GM12878 (cell line): ENCODE measurements around the gene ARHGAP9. TPM values are rescaled to one million over a fixed set of nuclear protein-coding genes. Genes with fewer than 3 reads are reported as not detected.

Source experiments
- BRCA1 ChIP-seq: IDR thresholded peaks from 2 replicates; pipeline ENCODE4 v1.6.1; 2011; ENCODE audit warnings: low read depth, low read length, improper control_type of control experiment
- DPF2 ChIP-seq: fragments of 450-650 bp; IDR thresholded peaks from 2 replicates; pipeline ENCODE4 v1.6.1; 2017; ENCODE audit warnings: mild to moderate bottlenecking
- EED ChIP-seq: sonication (generic); IDR thresholded peaks from 2 replicates; pipeline ENCODE4 v1.6.1; 2016; ENCODE audit warnings: antibody characterized with exemption, low read depth
- EGR1 ChIP-seq, 2 experiments: IDR thresholded peaks; 1 replicate in 1 of 2; 2 replicates in 1 of 2; pipeline ENCODE4 v1.6.1; 2011 to 2012; ENCODE audit warnings: low read depth in 2 of 2, low read length in 2 of 2, borderline replicate concordance in 1 of 2, mild to moderate bottlenecking in 1 of 2, moderate library complexity in 1 of 2
- ETV6 ChIP-seq, 2 experiments: fragments of 450-650 bp in 1 of 2; IDR thresholded peaks in 1 of 2; conservative IDR thresholded peaks in 1 of 2; 2 replicates each; pipeline ENCODE4 v1.6.1; 2014; ENCODE audit warnings: antibody characterized with exemption in 1 of 2, borderline replicate concordance in 1 of 2, low read depth in 1 of 2, mild to moderate bottlenecking in 1 of 2, moderate library complexity in 1 of 2
- GATAD2B ChIP-seq: fragments of 450-650 bp; conservative IDR thresholded peaks from 2 replicates; pipeline ENCODE4 v1.6.1; 2017; ENCODE audit warnings: low read depth, mild to moderate bottlenecking, moderate library complexity
- MTA2 ChIP-seq: fragments of 450-650 bp; IDR thresholded peaks from 2 replicates; pipeline ENCODE4 v1.6.1; 2016; ENCODE audit warnings: low read depth, mild to moderate bottlenecking, moderate library complexity
- NFYB ChIP-seq: IDR thresholded peaks from 2 replicates; pipeline ENCODE4 v1.6.1; 2011; ENCODE audit warnings: low read depth, mild to moderate bottlenecking, low read length, improper control_type of control experiment, moderate library complexity; ENCODE audit not compliant: insufficient read depth
- PAX5 ChIP-seq: IDR thresholded peaks from 2 replicates; pipeline ENCODE4 v1.6.1; 2011; ENCODE audit warnings: low read depth, low read length, borderline replicate concordance
- POLR2A ChIP-seq: IDR thresholded peaks from 2 replicates; pipeline ENCODE4 v1.6.1; 2011; ENCODE audit warnings: low read depth, mild to moderate bottlenecking, low read length
- RAD51 ChIP-seq: fragments of 450-650 bp; IDR thresholded peaks from 2 replicates; pipeline ENCODE4 v1.6.1; 2016; ENCODE audit warnings: moderate library complexity, mild to moderate bottlenecking, inconsistent platforms
- RELA ChIP-seq: fragments of 450-650 bp; IDR thresholded peaks from 2 replicates; pipeline ENCODE4 v1.8.0; 2014; ENCODE audit warnings: borderline replicate concordance; ENCODE audit not compliant: partially characterized antibody
- SPI1 ChIP-seq: IDR thresholded peaks from 2 replicates; pipeline ENCODE4 v1.6.1; 2011; ENCODE audit warnings: low read depth, mild to moderate bottlenecking, low read length, moderate library complexity, borderline replicate concordance; ENCODE audit not compliant: insufficient read depth
- TCF12 ChIP-seq: IDR thresholded peaks from 2 replicates; pipeline ENCODE4 v1.6.1; 2011; ENCODE audit warnings: low read depth, mild to moderate bottlenecking, low read length
- ZNF207 ChIP-seq: fragments of 450-650 bp; IDR thresholded peaks from 2 replicates; pipeline ENCODE4 v1.6.1; 2014; ENCODE audit warnings: antibody characterized with exemption, mild to moderate bottlenecking, borderline replicate concordance
- ZNF24 ChIP-seq: fragments of 450-650 bp; IDR thresholded peaks from 2 replicates; pipeline ENCODE4 v1.6.1; 2017; ENCODE audit warnings: antibody characterized with exemption, mild to moderate bottlenecking
- polyA plus RNA-seq, 11 experiments: library from polyadenylated mRNA; depleted of rRNA in 4 of 11; unstranded in 6 of 11; stranded (reverse) in 5 of 11; fragments of >200 nt; fragmentation: Nextera tagmentation in 4 of 11; fragmentation: Illumina TruSeq in 1 of 11; extraction: Ambion mirVana in 4 of 11; extraction: Trizol in 1 of 11; gene quantifications; 1 replicate in 1 of 11; 2 replicates in 10 of 11; pipeline versions ENCODE4 v1.2.1 to v1.2.3, GENCODE V29; 2011 to 2016; ENCODE audit warnings: inconsistent platforms in 2 of 11, missing spikeins in 2 of 11, low read depth in 1 of 11
- total RNA-seq, 4 experiments: library from RNA; depleted of rRNA in 3 of 4; stranded (reverse); fragments of >200 nt in 3 of 4; fragmentation: Illumina TruSeq in 1 of 4; extraction: Trizol in 1 of 4; gene quantifications; 2 replicates each; pipeline versions ENCODE4 v1.2.1 to v1.2.3, GENCODE V29; 2013 to 2021
- TF ChIP-seq, protein P1 (sequence below): fragments of 450-650 bp; IDR thresholded peaks from 2 replicates; pipeline ENCODE4 v1.6.1; 2016; ENCODE audit warnings: mild to moderate bottlenecking, moderate library complexity, borderline replicate concordance

Gene ARHGAP9
- total and polyA plus RNA-seq, 10 of the 15 experiments (the other 5 are each of a cell fraction or from before 2014, with no cell fraction given): 19.5 to 102 (median 76.8) TPM

DNA sequence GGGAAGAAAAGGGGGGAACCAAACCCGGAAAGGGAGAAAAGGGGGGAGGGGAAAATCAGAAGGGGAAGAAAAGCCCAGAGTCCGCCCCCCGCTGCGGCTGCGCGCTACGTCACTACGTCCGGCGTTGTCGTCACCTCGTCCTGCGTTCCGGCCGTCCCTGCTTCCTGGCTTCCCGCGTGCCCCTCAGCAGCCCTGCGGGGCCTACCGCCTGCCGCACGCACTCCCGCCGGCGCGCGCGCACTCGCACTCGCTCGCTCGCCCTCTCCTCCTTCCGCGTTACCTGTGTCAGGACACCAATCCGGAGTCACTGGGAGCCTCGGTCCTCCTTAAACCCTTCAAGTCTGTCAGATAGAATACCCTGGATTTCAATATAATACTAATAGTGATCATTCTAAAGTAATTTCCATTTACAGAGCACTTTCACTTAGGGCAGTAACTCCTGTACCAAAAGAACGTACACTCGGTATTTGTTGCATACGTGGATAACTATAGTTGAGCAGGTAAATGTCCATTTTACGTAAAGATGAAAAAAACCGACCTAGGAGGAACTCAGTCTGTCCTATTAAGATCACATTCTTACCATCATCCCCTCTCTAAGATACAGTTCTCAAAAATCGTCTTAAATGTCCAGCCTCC is 48.6 kb downstream of the ARHGAP9 start, which contains the start of gene R3HDM2 (continued):
- TF ChIP-seq ZNF24 (no peak), NFYB (peak; percentile 42; the same call in 1 of the 2 replicates), ETV6 (conservative IDR thresholded peaks at IDR 0.05 in 1 of 2, IDR thresholded peaks at IDR 0.05 in 1 of 2; ENCODE audit: borderline replicate concordance in 1 of 2, low read depth in 1 of 2) (peak in 1 of 2 experiments; percentile 49; a peak in 2 of 4 replicates), ZNF207 (peak; percentile 84; the same call in 1 of the 2 replicates), POLR2A (peak; percentile 96), RAD51 (no peak), PAX5 (peak; percentile 34; the same call in 1 of the 2 replicates), EED (peak; percentile 58; the same call in 1 of the 2 replicates), GATAD2B (no peak; the same call in 1 of the 2 replicates), RELA (peak; percentile 57), TCF12 (0 out of 2 replicates have a peak, but pooled peaks have one; percentile 48), DPF2 (peak; percentile 34), EGR1 (IDR thresholded peaks at IDR 0.05; ENCODE audit: borderline replicate concordance in 1 of 2, low read depth in 2 of 2, low read length in 2 of 2) (peak; percentile 68 to 94; a peak in 2 of 3 replicates), BRCA1 (no peak), SPI1 (0 out of 2 replicates have a peak, but pooled peaks have one; percentile 14), MTA2 (no peak)
- TF ChIP-seq, protein P1, sequence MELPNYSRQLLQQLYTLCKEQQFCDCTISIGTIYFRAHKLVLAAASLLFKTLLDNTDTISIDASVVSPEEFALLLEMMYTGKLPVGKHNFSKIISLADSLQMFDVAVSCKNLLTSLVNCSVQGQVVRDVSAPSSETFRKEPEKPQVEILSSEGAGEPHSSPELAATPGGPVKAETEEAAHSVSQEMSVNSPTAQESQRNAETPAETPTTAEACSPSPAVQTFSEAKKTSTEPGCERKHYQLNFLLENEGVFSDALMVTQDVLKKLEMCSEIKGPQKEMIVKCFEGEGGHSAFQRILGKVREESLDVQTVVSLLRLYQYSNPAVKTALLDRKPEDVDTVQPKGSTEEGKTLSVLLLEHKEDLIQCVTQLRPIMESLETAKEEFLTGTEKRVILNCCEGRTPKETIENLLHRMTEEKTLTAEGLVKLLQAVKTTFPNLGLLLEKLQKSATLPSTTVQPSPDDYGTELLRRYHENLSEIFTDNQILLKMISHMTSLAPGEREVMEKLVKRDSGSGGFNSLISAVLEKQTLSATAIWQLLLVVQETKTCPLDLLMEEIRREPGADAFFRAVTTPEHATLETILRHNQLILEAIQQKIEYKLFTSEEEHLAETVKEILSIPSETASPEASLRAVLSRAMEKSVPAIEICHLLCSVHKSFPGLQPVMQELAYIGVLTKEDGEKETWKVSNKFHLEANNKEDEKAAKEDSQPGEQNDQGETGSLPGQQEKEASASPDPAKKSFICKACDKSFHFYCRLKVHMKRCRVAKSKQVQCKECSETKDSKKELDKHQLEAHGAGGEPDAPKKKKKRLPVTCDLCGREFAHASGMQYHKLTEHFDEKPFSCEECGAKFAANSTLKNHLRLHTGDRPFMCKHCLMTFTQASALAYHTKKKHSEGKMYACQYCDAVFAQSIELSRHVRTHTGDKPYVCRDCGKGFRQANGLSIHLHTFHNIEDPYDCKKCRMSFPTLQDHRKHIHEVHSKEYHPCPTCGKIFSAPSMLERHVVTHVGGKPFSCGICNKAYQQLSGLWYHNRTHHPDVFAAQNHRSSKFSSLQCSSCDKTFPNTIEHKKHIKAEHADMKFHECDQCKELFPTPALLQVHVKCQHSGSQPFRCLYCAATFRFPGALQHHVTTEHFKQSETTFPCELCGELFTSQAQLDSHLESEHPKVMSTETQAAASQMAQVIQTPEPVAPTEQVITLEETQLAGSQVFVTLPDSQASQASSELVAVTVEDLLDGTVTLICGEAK: peak; percentile 47; the same call in 1 of the 2 replicates
